NCI-H128 (cell line): ENCODE data around the gene GPR158.
"Not testable (repeated sequence)": the region's sequence is repeated elsewhere in the genome, so short reads cannot be mapped to it uniquely, and the experiment has no call there.

Experiments used
- DNase-seq: peaks from one replicate; lab custom pipeline; 2025; ENCODE audit not compliant: unreplicated experiment; lab: John Stamatoyannopoulos, UW

Gene GPR158

GRCh38 chr10:25174461-25175230, at the start of gene GPR158:
Gene GPR158, plus strand, starts transcription at chr10:25175001. Its CDS starts 420 bp downstream, at chr10:25175421.
- DNase-seq: peak; percentile 29

GRCh38 chr10:25125201-25125611, 49.6 kb upstream of the GPR158 start:
- DNase-seq: no peak

GRCh38 chr10:25129592-25129991, 45.2 kb upstream of the GPR158 start:
- no peak for DNase-seq

- DNase-seq: no peak
Measured at GRCh38 chr10:25130906-25131305, 43.9 kb upstream of the GPR158 start.

- no peak for DNase-seq
Measured at GRCh38 chr10:25142116-25142864, 32.5 kb upstream of the GPR158 start.

GRCh38 chr10:25157650-25158049, 17.2 kb upstream of the GPR158 start:
- DNase-seq: no peak

GRCh38 chr10:25159591-25159990, 15.2 kb upstream of the GPR158 start:
- DNase-seq: no peak

GRCh38 chr10:25162391-25162790, 12.4 kb upstream of the GPR158 start:
- DNase-seq: no peak

GRCh38 chr10:25163464-25163863, 11.3 kb upstream of the GPR158 start:
- DNase-seq: not testable (repeated sequence)

GRCh38 chr10:25169740-25170139, 5.1 kb upstream of the GPR158 start:
- no peak for DNase-seq

GRCh38 chr10:25170627-25171026, 4.2 kb upstream of the GPR158 start:
- DNase-seq: no peak

GRCh38 chr10:25175527-25176420, 973 bp downstream of the GPR158 start:
- no peak for DNase-seq

- no peak for DNase-seq
Measured at GRCh38 chr10:25176421-25176968, 1.7 kb downstream of the GPR158 start.

- no peak for DNase-seq
Measured at GRCh38 chr10:25177093-25177753, 2.4 kb downstream of the GPR158 start.

GRCh38 chr10:25177754-25178135, 2.9 kb downstream of the GPR158 start:
- no peak for DNase-seq

GRCh38 chr10:25178411-25178810, 3.6 kb downstream of the GPR158 start:
- DNase-seq: no peak

- DNase-seq: no peak
Measured at GRCh38 chr10:25180801-25181200, 6.0 kb downstream of the GPR158 start.

- DNase-seq: no peak
Measured at GRCh38 chr10:25182636-25183035, 7.8 kb downstream of the GPR158 start.

- DNase-seq: no peak
Measured at GRCh38 chr10:25191162-25191895, 16.5 kb downstream of the GPR158 start.

- no peak for DNase-seq
Measured at GRCh38 chr10:25198151-25198550, 23.4 kb downstream of the GPR158 start.
